Measurements from ENCODE around the gene CCNJ.

CCNJ gene

DNA sequence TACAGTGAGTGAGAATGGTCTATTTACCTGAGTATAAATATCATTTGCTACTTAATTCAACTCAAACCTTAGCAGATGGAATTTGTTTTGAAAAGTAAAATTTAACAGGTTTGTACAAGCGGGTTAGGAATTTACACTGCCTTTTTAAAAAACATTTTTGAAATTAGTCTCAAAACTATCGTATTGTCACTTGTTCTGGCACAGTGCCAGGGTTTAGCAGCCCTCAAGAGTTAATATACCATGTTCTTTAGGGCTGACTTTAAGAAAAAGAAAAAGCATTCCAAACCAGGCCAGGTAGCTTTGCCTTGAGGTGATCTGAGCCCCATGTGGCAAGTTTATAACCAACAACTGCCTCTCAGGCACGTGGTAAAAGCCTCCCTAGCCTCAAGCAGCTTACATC lies 17.8 kb downstream of the CCNJ start:
- DNase-seq (ENCODE audit: low spot score) = no peak

DNA sequence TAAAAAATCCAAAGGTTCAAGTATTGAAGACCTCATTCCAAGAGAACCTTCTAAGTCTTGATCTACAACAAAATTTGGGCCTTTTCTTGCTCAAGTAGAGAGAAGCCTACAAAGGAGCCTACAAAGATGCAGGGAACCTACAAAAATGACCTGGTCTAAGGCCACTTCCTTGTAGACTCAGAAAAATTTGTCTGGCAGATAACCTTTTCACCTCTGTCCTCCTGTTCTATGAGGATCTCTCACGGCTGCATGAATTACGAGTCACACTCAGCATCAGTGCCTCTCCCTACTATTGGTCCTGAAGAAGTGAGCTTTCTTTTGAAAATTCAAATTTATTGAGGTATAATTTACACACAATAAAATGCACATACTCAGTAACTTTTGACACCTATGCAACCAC lies 29.3 kb downstream of the CCNJ start:
- no peak for DNase-seq (ENCODE audit: low spot score)

DNA sequence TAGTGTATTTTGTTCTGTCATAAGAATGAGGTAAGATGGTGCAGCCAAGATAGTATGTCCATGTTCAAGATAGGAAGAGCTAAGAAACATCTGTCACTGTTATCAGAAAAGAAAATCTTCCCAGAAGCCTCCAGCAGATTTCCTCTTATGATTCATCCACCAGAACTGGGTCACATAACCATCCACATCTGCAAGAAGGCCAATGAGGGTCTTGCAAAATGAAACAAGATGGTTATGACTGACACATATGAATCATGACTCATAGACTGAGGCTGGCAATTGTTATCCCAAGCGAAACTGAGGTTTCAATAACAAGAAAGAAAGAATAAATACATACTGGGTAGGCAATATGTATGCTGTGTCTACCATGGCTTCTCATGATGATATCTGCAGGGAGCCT lies 30.3 kb downstream of the CCNJ start:
- peak; percentile 15 for DNase-seq (ENCODE audit: low spot score)

DNA sequence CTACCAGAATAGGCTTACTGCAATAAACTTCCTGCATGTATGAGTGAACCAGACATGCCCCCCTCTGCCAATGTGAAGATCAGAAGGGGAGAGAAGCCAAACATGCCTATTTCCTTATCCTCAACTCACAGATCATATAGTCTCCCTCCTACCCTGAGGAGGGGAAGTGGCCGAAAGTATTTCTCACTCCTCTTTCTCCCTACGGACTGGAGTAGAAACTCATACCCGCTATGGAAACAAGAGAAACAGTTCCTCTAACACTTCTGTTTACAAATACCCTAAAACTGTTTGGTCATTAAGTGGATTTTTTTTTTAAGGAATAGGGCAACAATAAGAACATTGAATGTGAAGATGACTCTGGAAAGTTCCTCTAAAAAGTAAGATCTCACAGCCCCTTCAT lies 31.4 kb downstream of the CCNJ start:
- DNase-seq (ENCODE audit: low spot score) = no peak

DNA sequence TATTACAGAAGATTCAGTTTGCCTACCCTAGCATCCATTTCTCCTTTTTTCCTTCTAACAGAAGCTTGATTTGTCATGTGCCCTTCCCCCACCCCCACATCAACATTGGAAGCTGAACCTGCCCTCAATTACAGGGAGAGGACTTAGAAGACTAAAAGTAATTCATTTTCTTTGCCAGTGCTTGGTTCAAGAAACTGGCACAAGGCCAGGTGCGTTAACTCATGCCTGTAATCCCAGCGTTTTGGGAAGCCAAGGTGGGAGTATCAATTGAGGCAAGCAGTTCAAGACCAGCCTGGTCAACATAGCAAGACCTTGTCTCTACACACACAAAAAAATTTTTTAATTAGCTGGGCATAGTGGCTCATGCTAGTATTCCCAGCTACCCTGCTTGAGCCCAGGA lies 32.6 kb downstream of the CCNJ start:
- DNase-seq (ENCODE audit: low spot score) = no peak

DNA sequence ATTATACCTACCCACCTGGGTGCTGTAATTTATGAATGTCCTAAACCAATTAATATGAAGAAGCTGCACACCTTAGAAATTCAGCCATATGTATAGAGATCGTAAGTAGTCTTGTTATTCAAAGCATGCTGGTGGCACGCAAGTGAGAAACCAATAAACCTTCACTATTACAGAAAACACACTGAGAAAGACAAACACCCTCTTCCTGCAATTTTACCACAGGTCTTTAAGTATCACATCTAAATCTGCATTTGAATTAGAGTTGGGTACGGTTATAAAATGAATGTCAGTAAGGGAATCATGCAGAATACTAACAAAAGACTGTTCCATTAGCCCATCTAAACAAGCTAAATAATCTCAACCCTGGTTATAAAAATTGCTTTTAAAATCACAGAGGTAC lies 33.8 kb downstream of the CCNJ start:
- DNase-seq (ENCODE audit: low spot score) = no peak

DNA sequence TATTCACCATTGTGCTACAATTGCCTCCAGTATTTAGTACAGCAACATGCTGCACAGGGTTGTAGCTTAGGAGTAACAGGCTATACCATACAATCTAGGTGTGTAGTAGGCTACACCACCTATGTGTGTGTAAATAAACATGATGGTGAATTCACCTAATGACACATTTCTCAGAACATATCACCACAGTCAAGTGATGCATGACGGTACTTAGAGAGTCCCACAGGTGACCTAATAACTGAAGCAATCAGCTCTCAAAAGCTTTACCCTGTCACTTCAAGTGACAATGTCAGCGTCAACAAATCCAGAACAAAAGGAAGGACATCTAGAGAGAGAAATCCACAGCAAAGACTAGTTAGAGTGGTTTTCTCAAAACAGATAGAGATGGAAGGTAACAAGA lies 38.8 kb downstream of the CCNJ start:
- no peak for DNase-seq (ENCODE audit: low spot score)

DNA sequence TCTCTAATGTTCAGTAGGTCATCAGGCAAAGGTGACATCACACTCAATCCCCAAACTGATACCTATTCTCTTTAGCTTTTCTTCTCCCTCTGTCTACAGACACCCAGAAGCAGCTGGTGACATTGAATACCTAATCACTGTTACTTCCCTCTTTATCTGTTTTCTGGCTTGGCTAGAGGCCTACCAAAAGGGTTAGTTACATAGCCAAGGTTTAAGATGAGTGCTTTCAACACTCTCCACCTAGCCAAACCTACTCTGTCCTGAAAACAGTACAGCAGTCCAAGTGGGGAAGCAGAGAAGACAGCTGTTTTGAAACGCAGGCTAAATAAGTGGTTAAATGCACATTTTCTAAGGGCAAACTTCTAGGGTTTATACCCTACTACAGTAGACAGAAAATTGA lies 39.4 kb downstream of the CCNJ start:
- no peak for DNase-seq (ENCODE audit: low spot score)

DNA sequence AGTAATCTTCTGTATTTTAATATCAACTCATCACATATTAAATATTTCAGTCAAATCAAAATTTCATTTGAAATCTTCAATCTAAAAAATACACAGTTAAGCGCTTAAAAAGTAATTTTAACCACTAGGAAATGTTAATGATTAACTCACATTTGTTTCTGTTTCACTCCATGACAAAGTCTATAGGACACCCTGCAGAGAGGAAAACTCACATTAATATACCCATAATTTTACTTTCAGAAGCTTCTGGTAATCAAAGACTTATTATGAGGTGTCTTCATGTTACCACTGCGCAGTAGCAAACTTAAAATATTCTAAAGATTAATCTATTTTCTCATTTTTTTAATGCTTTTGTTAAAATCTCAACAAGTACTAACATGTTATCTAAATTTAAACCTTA lies 45.7 kb downstream of the CCNJ start:
- no peak for DNase-seq (ENCODE audit: low spot score)

DNA sequence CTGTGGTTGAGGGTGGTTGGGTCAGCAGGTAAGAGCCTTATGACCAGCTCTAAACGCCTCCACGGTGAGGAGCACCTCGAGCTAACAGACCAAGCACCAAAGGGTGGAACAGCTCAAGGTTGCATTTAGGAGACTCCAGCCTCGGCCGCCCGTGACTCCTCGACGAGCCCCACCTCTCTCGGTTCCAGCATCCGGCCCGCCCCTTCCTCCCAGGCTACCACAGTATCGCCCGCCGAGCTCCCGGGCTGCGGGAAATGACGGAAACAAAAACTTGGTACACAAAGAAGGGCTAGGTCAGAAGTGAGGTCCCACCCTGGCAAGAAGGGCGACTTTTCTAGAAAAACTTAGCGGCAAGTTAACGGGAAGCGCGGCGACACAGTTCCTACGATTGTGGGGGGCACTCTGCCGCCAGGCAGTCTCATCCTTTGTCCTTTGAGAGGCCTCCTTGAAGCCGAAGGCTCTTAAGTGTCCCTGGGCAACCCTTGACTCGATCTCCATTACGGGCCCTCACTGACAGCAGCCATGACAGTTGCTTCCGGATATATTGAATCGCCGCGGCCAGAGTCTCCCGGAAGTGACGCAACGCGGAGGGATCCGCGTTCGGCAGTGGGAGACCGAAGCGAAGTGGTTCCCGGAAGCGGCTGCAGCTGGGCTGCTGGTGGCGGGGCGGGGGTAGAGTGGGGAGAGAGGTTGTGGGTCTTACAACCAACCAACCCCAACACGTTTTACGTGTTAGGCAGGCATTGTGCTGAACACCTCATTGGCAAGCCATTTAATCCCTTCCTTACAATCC lies 46.5 kb downstream of the CCNJ start:
- DNase-seq (ENCODE audit: low spot score) = peak; percentile 91

DNA sequence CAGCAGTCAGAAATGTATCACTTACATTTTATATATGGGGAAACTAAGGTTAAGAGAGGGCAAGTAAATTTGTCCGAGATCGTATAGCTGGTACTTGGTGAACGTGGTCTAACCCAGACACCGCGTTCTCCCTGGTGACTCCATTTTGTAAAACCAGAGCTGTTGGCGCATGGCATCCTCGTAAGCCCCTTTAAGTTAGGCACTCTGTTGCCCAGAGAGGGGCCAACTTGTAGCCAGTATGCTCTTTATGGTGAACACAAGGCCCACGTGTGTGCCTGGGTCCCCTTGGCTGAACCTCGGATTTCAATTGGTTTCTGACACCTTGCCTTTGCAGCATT lies 47.0 kb downstream of the CCNJ start:
- DNase-seq (ENCODE audit: low spot score) = no peak

DNA sequence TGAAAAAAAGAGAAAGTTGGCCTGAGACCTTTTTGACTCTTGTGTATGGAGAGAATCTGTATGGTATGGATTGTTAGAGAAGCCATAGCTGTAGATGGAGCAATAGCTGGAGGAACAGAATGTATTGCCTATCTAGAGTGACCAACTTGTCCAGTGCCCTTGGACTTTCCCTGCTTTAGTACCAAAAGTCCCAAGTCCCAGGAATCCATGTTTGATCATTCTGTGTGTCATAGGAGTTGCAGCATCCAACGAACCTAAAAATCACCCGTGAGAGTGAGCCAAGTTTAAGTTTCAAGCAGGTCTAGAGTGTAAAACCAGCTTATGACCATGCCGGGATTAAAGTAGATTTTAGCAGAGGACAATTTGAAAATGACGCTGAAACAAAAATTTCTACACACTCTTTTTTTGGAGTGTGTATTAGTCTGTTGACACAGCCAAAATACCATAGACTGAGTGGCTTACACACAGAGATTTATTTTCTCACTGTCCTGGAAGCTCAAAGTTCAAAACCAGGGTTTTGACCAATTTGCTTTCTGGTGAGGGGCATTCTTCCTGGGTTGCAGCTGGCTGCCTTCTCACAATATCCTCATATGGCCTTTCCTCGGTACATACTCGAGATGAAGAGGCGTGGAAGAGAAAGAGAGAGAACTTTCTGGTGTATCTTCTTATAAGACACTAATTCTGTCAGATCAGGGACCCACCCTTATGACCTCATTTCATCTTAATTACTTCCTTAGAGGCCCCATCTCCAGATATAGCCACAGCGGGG lies 49.8 kb downstream of the CCNJ start:
- no peak for DNase-seq (ENCODE audit: low spot score)

DNA sequence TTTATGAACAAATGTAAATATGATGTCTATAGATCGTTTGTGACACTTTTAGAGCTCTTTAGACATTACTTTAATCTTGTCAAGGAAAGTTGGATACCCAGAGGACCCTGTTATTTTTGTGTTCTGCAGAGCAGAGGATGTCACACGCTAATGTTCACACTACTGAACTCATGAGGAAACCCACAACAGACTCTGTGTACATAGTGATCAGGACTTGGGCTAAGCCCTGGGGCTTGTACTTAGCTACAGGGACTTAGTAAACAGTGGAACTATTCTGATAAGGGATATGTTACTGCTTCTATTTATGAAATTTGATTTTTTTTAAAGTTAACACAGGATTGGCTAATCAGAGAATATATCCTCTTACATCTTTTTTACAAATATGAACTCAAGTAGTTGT lies 50.6 kb downstream of the CCNJ start:
- DNase-seq (ENCODE audit: low spot score) = no peak

DNA sequence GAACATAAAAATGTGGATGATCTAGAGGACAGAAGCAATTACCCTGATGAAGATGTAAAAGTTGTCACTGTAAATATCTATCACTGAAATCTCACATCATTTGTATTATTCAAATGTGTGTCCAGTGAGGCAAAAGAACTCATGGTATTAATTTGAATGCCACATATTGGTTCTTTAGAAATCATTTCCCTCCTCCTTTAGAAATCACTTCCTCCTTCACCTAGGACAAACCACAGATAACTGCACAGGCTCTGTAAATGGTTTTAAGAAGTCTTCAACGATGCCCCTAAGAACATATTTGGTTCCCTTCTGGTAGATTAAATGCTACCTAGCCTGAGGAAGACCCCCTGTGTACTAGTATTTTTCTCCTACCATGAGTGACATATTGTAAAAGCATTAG lies 53.6 kb downstream of the CCNJ start:
- DNase-seq (ENCODE audit: low spot score) = no peak

DNA sequence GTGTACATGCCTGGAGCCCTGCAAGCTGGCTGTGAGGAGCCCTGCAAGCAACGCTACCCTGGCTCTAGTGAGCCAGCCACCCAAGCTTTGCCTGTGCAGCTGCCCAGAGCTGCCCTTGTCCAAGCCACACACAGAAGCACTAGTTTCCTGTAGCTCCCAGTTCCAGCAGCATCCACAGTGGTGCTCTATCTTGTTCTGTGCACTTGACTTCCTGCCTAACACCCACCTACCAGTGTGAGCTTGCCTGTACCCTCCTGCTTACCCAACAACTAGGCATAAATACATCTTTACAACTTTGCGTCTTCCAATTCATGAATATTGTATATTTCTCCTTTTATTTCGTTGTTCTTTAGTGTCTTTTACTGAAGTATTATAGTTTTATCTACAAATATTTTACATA lies 54.5 kb downstream of the CCNJ start:
- DNase-seq (ENCODE audit: low spot score) = no peak

DNA sequence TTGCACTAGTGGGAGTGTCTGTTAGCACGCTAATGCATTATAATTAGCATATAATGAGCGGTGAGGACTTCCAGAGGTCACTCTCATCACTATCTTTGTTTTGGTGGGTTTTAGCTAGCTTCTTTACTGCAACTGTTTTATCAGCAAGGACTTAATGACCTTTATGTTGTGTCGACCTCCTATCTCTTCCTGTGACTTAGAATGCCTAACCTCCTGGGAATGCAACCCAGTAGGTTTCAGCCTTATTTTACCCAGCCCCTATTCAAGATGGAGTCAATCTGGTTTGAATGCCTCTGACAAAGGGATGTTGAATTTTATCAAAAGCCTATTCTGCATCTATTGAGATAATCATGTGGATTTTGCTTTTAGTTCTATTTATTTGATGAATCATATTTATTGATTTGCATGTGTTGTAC lies 64.2 kb downstream of the CCNJ start:
- no peak for DNase-seq (ENCODE audit: low spot score)

Data from CD4-positive, alpha-beta T cell treated with Interleukin-6 at 100 ng/mL for 8 hours (primary cell).